HepG2 (cell line): Measurements from ENCODE around the gene RABEPK. TPM values are rescaled to one million over a fixed set of nuclear protein-coding genes. Genes with fewer than 3 reads are reported as not detected.

Experiments
- CAMTA2 ChIP-seq: sonication (generic); formaldehyde crosslinking; IDR thresholded peaks from 2 replicates; pipeline ENCODE4 v1.4.0; 2020; ENCODE audit warnings: mild to moderate bottlenecking, missing genetic modification reagents, borderline replicate concordance
- E2F1 ChIP-seq: sonication (generic); formaldehyde crosslinking; IDR thresholded peaks from 2 replicates; pipeline ENCODE4 v1.5.0; 2020; ENCODE audit warnings: missing genetic modification reagents
- E2F2 ChIP-seq: sonication (generic); formaldehyde crosslinking; IDR thresholded peaks from 2 replicates; pipeline ENCODE4 v1.4.0; 2020; ENCODE audit warnings: missing genetic modification reagents, borderline replicate concordance
- FOXA1 ChIP-seq, 2 experiments: fragments of 450-650 bp in 1 of 2; sonication (generic) in 1 of 2; formaldehyde crosslinking in 1 of 2; IDR thresholded peaks; 2 replicates each; pipeline versions ENCODE4 v1.4.0 to v1.6.1; 2016 to 2020; ENCODE audit warnings: missing genetic modification reagents in 1 of 2
- FOXP1 ChIP-seq, 2 experiments: fragments of 450-650 bp in 1 of 2; IDR thresholded peaks; 2 replicates each; pipeline ENCODE4 v1.6.1; 2017 to 2018; ENCODE audit warnings: antibody characterized with exemption in 1 of 2
- GRHL1 ChIP-seq: sonication (generic); formaldehyde crosslinking; conservative IDR thresholded peaks from 2 replicates; pipeline ENCODE4 v1.8.0; 2022; ENCODE audit warnings: missing genetic modification reagents
- MTF1 ChIP-seq: sonication (generic); formaldehyde crosslinking; IDR thresholded peaks from 2 replicates; pipeline ENCODE4 v1.5.0; 2020; ENCODE audit warnings: missing genetic modification reagents
- POLR2AphosphoS5 ChIP-seq: IDR thresholded peaks from 2 replicates; pipeline ENCODE4 v1.6.1; 2012; ENCODE audit warnings: low read depth, low read length
- RXRA ChIP-seq: sonication (generic); formaldehyde crosslinking; IDR thresholded peaks from 2 replicates; pipeline ENCODE4 v1.5.1; 2020; ENCODE audit warnings: missing genetic modification reagents
- ZBED4 ChIP-seq: sonication (generic); formaldehyde crosslinking; IDR thresholded peaks from 2 replicates; pipeline ENCODE4 v1.4.0; 2020; ENCODE audit warnings: missing genetic modification reagents, borderline replicate concordance
- ZFY ChIP-seq: sonication (generic); formaldehyde crosslinking; IDR thresholded peaks from 2 replicates; pipeline ENCODE4 v1.4.0; 2020; ENCODE audit warnings: missing genetic modification reagents
- ZNF569 ChIP-seq: sonication (generic); formaldehyde crosslinking; IDR thresholded peaks from 2 replicates; pipeline ENCODE4 v1.5.0; 2020; ENCODE audit warnings: mild to moderate bottlenecking, missing genetic modification reagents, moderate library complexity, borderline replicate concordance
- ZNF644 ChIP-seq: IDR thresholded peaks from 2 replicates; pipeline ENCODE4 v1.6.1; 2016; ENCODE audit warnings: low read depth
- ZNF841 ChIP-seq: sonication (generic); formaldehyde crosslinking; IDR thresholded peaks from 2 replicates; pipeline ENCODE4 v1.8.1; 2023; ENCODE audit warnings: missing genetic modification reagents, borderline replicate concordance
- polyA plus RNA-seq, 8 experiments: library from polyadenylated mRNA; depleted of rRNA in 3 of 8; stranded (reverse) in 7 of 8; unstranded in 1 of 8; fragments of >200 nt; fragmentation: Illumina TruSeq in 4 of 8; extraction: Trizol in 4 of 8; gene quantifications; 2 replicates each; pipeline versions ENCODE4 v1.2.1 to v1.2.3, GENCODE V29; 2011 to 2016; ENCODE audit warnings: low read depth in 4 of 8, missing spikeins in 1 of 8, mixed read lengths in 1 of 8; ENCODE audit not compliant: insufficient read depth in 1 of 8
- total RNA-seq, 5 experiments: library from RNA; depleted of rRNA; stranded (reverse); fragments of >200 nt; fragmentation: Illumina TruSeq; extraction: Trizol; gene quantifications; 2 replicates each; pipeline ENCODE4 v1.2.3, GENCODE V29; 2016; ENCODE audit warnings: low read depth in 1 of 5
- TF ChIP-seq, protein P1 (sequence below): sonication (generic); formaldehyde crosslinking; IDR thresholded peaks from 2 replicates; pipeline ENCODE4 v1.5.0; 2020; ENCODE audit warnings: missing genetic modification reagents, mild to moderate bottlenecking, borderline replicate concordance
- TF ChIP-seq, protein P2 (sequence below): IDR thresholded peaks from 2 replicates; pipeline ENCODE4 v1.6.1; 2016; ENCODE audit warnings: mild to moderate bottlenecking, missing biosample characterization, missing genetic modification reagents

The RABEPK gene
- total and polyA plus RNA-seq, 2 of the 13 experiments (the other 11 are each of a cell fraction or from before 2014, with no cell fraction given) = 75.5 to 90.0 TPM

DNA sequence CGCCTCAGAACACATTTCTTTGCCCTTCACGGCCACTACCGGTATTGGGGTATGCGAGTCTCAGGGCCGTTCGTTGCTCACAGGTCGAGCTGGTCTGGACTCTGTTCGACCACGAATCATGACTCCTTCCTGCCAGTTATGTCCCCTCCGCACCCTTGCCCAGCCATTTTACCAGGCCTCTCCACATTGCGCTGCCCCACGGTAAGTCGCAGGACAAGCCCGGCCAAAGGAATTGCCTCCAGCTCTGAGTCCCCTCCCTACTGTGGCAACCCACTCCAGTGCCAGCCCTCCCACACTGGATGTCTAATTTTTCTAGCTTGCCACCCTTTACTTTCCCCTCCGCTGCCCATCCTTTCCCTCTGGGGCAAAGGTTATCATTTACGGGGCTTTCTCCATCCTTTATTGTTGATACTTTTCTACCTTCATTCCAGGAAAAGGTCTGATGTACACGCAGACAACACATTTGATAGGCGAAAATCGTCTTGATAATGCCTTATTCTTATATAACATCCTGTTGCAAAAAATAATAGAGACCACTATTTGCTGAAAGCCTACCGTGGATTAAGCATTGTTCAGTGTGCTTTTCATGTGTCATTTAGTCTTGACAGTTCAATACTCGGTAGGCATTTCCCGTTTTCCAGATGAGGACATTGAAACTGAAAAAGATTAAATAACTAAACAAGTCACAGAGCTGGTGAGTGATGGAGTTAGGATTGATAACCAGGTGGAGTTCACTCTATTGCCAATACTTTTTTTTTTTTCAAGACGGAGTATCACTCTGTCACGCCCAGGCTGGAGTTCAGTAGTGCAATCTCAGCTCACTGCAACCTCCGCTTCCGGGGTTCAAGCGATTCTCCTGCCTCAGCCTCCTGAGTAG lies 41.8 kb downstream of the RABEPK start (continued):
- no peak for TF ChIP-seq ZBED4 (CRISPR knock-in tag)
- TF ChIP-seq ZNF569 (CRISPR knock-in tag) = no peak
- TF ChIP-seq GRHL1 (CRISPR knock-in tag) = no peak
- TF ChIP-seq, protein P1, sequence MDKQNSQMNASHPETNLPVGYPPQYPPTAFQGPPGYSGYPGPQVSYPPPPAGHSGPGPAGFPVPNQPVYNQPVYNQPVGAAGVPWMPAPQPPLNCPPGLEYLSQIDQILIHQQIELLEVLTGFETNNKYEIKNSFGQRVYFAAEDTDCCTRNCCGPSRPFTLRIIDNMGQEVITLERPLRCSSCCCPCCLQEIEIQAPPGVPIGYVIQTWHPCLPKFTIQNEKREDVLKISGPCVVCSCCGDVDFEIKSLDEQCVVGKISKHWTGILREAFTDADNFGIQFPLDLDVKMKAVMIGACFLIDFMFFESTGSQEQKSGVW (CRISPR knock-in tag) = no peak
- 0 out of 2 replicates have a peak, but pooled peaks have one; percentile 39 for TF ChIP-seq CAMTA2 (CRISPR knock-in tag)
- no peak for TF ChIP-seq POLR2AphosphoS5
- TF ChIP-seq E2F1 (CRISPR knock-in tag) = no peak
- TF ChIP-seq RXRA (CRISPR knock-in tag) = no peak; the same call in 1 of the 2 replicates
- no peak for TF ChIP-seq FOXP1 (IDR thresholded peaks at IDR 0.05)
- TF ChIP-seq FOXP1 (CRISPR knock-in tag; IDR thresholded peaks at IDR 0.05) = no peak
- TF ChIP-seq E2F2 (CRISPR knock-in tag) = 0 out of 2 replicates have a peak, but pooled peaks have one; percentile 46
- no peak for TF ChIP-seq FOXA1 (IDR thresholded peaks at IDR 0.05)
- no peak for TF ChIP-seq FOXA1 (CRISPR knock-in tag; IDR thresholded peaks at IDR 0.05)
- no peak for TF ChIP-seq ZFY (CRISPR knock-in tag)
- TF ChIP-seq, protein P2, sequence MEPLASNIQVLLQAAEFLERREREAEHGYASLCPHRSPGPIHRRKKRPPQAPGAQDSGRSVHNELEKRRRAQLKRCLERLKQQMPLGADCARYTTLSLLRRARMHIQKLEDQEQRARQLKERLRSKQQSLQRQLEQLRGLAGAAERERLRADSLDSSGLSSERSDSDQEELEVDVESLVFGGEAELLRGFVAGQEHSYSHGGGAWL (CRISPR knock-in tag) = no peak
- TF ChIP-seq ZNF841 = no peak
- TF ChIP-seq MTF1 = no peak
- no peak for TF ChIP-seq ZNF644
